ENCODE results near the gene MBD4.

The MBD4 gene

GRCh38 chr3:129439817-129440617, at the start of gene MBD4, which contains the start of gene IFT122:
Gene MBD4 (minus strand): TSS chr3:129439948. CDS start chr3:129439833, 115 bp downstream.
Gene IFT122 (plus strand): TSS chr3:129440224. CDS start chr3:129440331, 107 bp downstream.
- 0 out of 2 replicates have a peak, but pooled peaks have one; percentile 2 for TF ChIP-seq FOXM1 (IDR thresholded peaks at IDR 0.05; ENCODE audit: borderline replicate concordance, low read depth)
- TF ChIP-seq NFIC (IDR thresholded peaks at IDR 0.05): no peak
- 0 out of 2 replicates have a peak, but pooled peaks have one; percentile 13 for TF ChIP-seq TEAD4 (IDR thresholded peaks at IDR 0.05)
- peak; percentile 97 for TF ChIP-seq CEBPB (IDR thresholded peaks at IDR 0.05)
- peak; percentile 91 for TF ChIP-seq YY1 (IDR thresholded peaks at IDR 0.05; ENCODE audit: low read depth)
- peak; percentile 48; the same call in 1 of the 2 replicates for TF ChIP-seq ZBTB7A (IDR thresholded peaks at IDR 0.05; ENCODE audit: low read depth)
- TF ChIP-seq CREB1 (IDR thresholded peaks at IDR 0.05; ENCODE audit: low read depth): no peak
- TF ChIP-seq TAF1 (IDR thresholded peaks at IDR 0.05; ENCODE audit: low read depth): peak; percentile 93
- TF ChIP-seq REST (IDR thresholded peaks at IDR 0.05; ENCODE audit: low read depth): 0 out of 2 replicates have a peak, but pooled peaks have one; percentile 1
- TF ChIP-seq MAX (IDR thresholded peaks at IDR 0.05): peak; percentile 61
- peak; percentile 89 for TF ChIP-seq EGR1 (IDR thresholded peaks at IDR 0.05)

- no peak for TF ChIP-seq TAF1 (IDR thresholded peaks at IDR 0.05; ENCODE audit: low read depth)
- no peak for TF ChIP-seq CEBPB (IDR thresholded peaks at IDR 0.05)
- no peak for TF ChIP-seq TCF12 (IDR thresholded peaks at IDR 0.05; ENCODE audit: low read depth)
- no peak for TF ChIP-seq CREB1 (IDR thresholded peaks at IDR 0.05; ENCODE audit: low read depth)
- no peak for TF ChIP-seq NFIC (IDR thresholded peaks at IDR 0.05)
- no peak for TF ChIP-seq REST (IDR thresholded peaks at IDR 0.05; ENCODE audit: low read depth)
- TF ChIP-seq MAX (IDR thresholded peaks at IDR 0.05): no peak
- no peak for TF ChIP-seq USF1 (IDR thresholded peaks at IDR 0.05)
- TF ChIP-seq TEAD4 (IDR thresholded peaks at IDR 0.05): no peak
- no peak for TF ChIP-seq FOXM1 (IDR thresholded peaks at IDR 0.05; ENCODE audit: borderline replicate concordance, low read depth)
Measured at GRCh38 chr3:129487183-129487867, 47.6 kb upstream of the MBD4 start.

- TF ChIP-seq CREB1 (IDR thresholded peaks at IDR 0.05; ENCODE audit: low read depth): no peak
- no peak for TF ChIP-seq ZBTB7A (IDR thresholded peaks at IDR 0.05; ENCODE audit: low read depth)
- no peak for TF ChIP-seq REST (IDR thresholded peaks at IDR 0.05; ENCODE audit: low read depth)
- TF ChIP-seq TCF12 (IDR thresholded peaks at IDR 0.05; ENCODE audit: low read depth): no peak
- no peak for TF ChIP-seq MAX (IDR thresholded peaks at IDR 0.05)
Measured at GRCh38 chr3:129486664-129487035, 46.9 kb upstream of the MBD4 start.

GRCh38 chr3:129485721-129486663, 46.2 kb upstream of the MBD4 start:
- TF ChIP-seq MAX (IDR thresholded peaks at IDR 0.05) (no peak), TEAD4 (IDR thresholded peaks at IDR 0.05) (0 out of 2 replicates have a peak, but pooled peaks have one; percentile 10), REST (IDR thresholded peaks at IDR 0.05; ENCODE audit: low read depth) (no peak), CEBPB (IDR thresholded peaks at IDR 0.05) (peak; percentile 78), CREB1 (IDR thresholded peaks at IDR 0.05; ENCODE audit: low read depth) (no peak), ZBTB7A (IDR thresholded peaks at IDR 0.05; ENCODE audit: low read depth) (no peak)
